Stimulated activated naive B cell treated with anti-CD40 and anti-IgM and Interleukin-4, amounts not matched to agents 10 μg/mL and 1 μg/mL and 100 μg/mL, for 72 hours (primary cell): ENCODE measurements around the gene MEFV.

Experiments used
- ATAC-seq, 2 donors: fragments of 150-1000 bp; cut with Tn5 transposase; replicated peaks; 2 replicates each; pipeline ENCODE4 v1.10.0; 2021; ENCODE audit warnings: moderate library complexity in 1 of 2
- DNase-seq: peaks from one replicate; pipeline ENCODE4 v3.0.0; 2021
- H3K27ac Mint-ChIP-seq: one replicate; pipeline ENCODE4 v1.8.0; 2022; ENCODE audit warnings: mild to moderate bottlenecking, mixed read lengths
- H3K27me3 Mint-ChIP-seq, 2 donors: one replicate each; pipeline ENCODE4 v1.8.0; 2022; ENCODE audit warnings: mixed read lengths in 2 of 2
- H3K36me3 Mint-ChIP-seq, 2 donors: one replicate each; pipeline ENCODE4 v1.8.0; 2022; ENCODE audit warnings: mixed read lengths in 2 of 2, mild to moderate bottlenecking in 1 of 2
- H3K4me1 Mint-ChIP-seq, 2 donors: one replicate each; pipeline ENCODE4 v1.8.0; 2022; ENCODE audit warnings: mixed read lengths in 2 of 2, mild to moderate bottlenecking in 1 of 2
- H3K4me3 Mint-ChIP-seq, 2 donors: one replicate each; pipeline ENCODE4 v1.8.0; 2022; ENCODE audit warnings: mild to moderate bottlenecking in 2 of 2, mixed read lengths in 2 of 2, moderate library complexity in 1 of 2
- H3K9me3 Mint-ChIP-seq, 2 donors: one replicate each; pipeline ENCODE4 v1.8.0; 2022; ENCODE audit warnings: mixed read lengths in 2 of 2, mild to moderate bottlenecking in 1 of 2

MEFV gene

DNA sequence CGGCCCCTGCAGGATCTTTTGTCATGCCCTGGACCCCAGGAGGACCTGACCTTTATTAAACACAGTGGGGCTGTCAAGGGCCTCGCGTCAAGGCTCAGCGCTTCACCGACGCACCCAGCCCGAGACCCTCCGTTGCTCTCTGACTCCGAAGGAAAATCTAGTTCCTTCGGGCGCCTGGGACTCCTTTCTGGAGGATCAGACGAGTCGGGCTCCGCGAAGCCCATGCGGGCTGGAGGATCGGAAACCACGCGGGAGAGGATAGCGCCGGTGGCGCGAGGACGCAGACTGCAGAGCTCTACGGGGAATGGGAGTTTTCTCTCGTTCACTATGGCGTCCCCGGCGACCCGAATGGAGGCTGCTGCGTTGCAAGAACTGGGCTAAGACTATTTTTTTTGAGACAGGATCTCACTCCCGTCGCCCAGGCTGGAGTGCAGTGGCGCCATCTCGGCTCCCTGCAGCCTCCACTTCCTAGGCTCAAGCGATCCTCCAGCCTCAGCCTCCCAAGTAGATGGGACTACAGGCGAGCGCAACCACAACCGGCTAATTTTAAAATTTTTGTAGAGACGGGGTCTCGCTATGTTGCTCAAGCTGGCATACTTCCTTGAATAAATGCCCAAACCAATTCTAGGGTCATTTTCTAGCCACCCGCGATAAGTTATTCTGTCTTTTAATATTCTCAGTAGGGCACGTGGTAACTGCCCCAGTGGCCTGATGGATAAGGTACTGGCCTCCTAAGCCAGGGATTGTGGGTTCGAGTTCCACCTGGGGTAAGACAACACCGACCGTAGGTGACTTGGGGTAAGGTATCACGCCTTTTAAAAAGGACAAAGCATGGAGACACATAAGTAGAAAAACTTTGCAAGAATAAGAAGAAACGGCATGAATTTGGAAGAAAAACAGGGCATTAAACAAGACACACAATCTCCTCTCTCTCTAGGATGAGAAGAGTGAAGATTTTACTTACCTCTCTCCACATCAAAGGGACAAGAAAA is 62.9 kb downstream of the MEFV start:
- H3K27me3 Mint-ChIP-seq, result peaks cover 55 to 81% of the 10 kb centered on the region in 2 donors
- no peak for DNase-seq
- peaks cover 0 to 3% of the 10 kb centered on the region in 2 donors for H3K36me3 Mint-ChIP-seq
- peaks cover 0 to 2% of the 10 kb centered on the region in 2 donors for H3K9me3 Mint-ChIP-seq
- no peak overlapping the region for H3K27ac Mint-ChIP-seq
- no peak overlapping the region for H3K4me3 Mint-ChIP-seq
- H3K4me1 Mint-ChIP-seq, result peaks cover 15 to 18% of the 10 kb centered on the region in 2 donors
- no peak for ATAC-seq

DNA sequence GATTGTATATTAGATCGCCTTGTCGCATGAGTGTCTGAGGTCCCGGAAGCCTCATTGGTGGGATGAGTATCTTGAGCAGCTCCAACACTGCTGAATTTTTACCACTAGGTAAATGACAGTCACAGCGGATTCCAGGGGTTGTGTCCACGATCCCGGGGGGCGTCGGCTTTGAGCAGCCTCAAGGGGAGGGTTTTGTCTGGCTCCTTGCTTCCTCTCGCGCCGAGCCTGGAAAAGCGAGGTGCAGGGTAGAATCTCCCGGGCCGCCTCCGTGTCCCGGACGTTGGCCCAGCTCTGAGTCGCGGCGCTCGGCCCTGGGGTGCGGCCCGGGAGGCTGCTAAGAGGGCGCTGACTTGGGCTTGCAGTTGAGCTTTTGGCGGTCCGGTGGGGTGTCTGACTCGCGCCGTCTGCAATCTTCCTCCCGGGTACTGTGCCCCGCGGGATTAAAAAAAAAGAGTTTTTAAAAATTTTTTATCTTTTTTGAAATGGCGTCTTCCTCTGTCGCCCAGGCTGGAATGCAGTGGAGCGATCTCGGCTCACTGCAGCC is 63.9 kb downstream of the MEFV start:
- Mint-ChIP-seq H3K36me3 (peaks cover 0 to 10% of the 10 kb centered on the region in 2 donors), H3K4me3 (no peak overlapping the region), H3K27ac (no peak overlapping the region), H3K27me3 (peaks cover 59 to 84% of the 10 kb centered on the region in 2 donors), H3K4me1 (peaks cover 18 to 26% of the 10 kb centered on the region in 2 donors), H3K9me3 (peaks cover 0 to 4% of the 10 kb centered on the region in 2 donors)
- DNase-seq (no peak), ATAC-seq (no peak)
